Dendritic cell treated with granulocyte-macrophage colony-stimulating factor and Interleukin-4, amounts not matched to agents 40 ng/mL and 50 ng/mL, for 4 days (primary cell): ENCODE measurements around the gene SLC12A6.
A peak's percentile ranks its signal among the peaks of the same experiment; 100 is the strongest.
"Not testable (repeated sequence)": the region's sequence is repeated elsewhere in the genome, so short reads cannot be mapped to it uniquely, and the experiment has no call there.

Experiments used
- H3K27ac Mint-ChIP-seq: one replicate; pipeline ENCODE4 v1.8.0; 2022; ENCODE audit warnings: mild to moderate bottlenecking, mixed read lengths
- H3K27me3 Mint-ChIP-seq: one replicate; pipeline ENCODE4 v1.8.0; 2022; ENCODE audit warnings: mild to moderate bottlenecking, mixed read lengths
- H3K36me3 Mint-ChIP-seq: one replicate; pipeline ENCODE4 v1.8.0; 2022; ENCODE audit warnings: low read depth, mixed read lengths
- H3K4me1 Mint-ChIP-seq: one replicate; pipeline ENCODE4 v1.8.0; 2022; ENCODE audit warnings: low read depth, mixed read lengths
- H3K4me3 Mint-ChIP-seq: one replicate; pipeline ENCODE4 v1.8.0; 2022; ENCODE audit warnings: mild to moderate bottlenecking, moderate library complexity, mixed read lengths
- H3K9me3 Mint-ChIP-seq: one replicate; pipeline ENCODE4 v1.8.0; 2022; ENCODE audit warnings: mixed read lengths
- intact Hi-C: fragments of 100-400 bp; cut with micrococcal nuclease; formaldehyde crosslinking; loops from one replicate; pipeline ENCODE4 v1.15.0; 2022

The SLC12A6 gene

GRCh38 chr15:34209421-34210282, 127.9 kb downstream of the SLC12A6 start, which contains the start of gene KATNBL1:
TSS of gene KATNBL1 (minus strand) at chr15:34210096. CDS start at chr15:34163676, 46,420 bp downstream.
- peak within 1 kb of the TSS; percentile 77 for H3K27ac Mint-ChIP-seq
- no peaks in the 10 kb centered on the region for H3K27me3 Mint-ChIP-seq
- H3K4me3 Mint-ChIP-seq = peak within 1 kb of the TSS; percentile 79
- no peaks in the 10 kb centered on the region for H3K9me3 Mint-ChIP-seq
- intact Hi-C loops = loop anchor here (1.0 to 2.0 kb wide), 3 partner anchors 15 to 147 kb away; partner anchors contain the start of gene EMC4
- peaks cover 14% of the 10 kb centered on the region for H3K36me3 Mint-ChIP-seq
- H3K4me1 Mint-ChIP-seq = peaks cover 24% of the 10 kb centered on the region

- intact Hi-C loops = no loop called here
- peaks cover 24% of the 10 kb centered on the region for H3K4me1 Mint-ChIP-seq
Observed at GRCh38 chr15:34206011-34206410, 131.6 kb downstream of the SLC12A6 start.

DNA sequence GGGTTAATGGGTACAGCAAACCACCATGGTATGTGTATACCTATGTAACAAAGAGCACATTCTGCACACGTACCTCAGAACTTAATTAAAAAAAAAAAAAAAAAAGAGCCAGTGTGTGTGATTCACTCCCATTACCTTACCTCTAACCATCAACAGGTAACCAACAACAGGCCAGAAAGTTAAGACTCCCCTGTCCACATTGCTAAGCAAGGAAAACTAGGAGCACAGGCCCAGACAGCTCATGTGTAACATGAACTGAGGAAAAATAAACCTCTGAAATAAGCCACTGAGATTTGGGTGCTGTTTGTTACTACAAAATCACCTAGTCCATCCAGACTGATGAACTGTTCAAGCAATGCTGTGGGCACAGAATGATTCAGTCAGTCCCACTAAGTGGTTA, 133.6 kb downstream of the SLC12A6 start:
- Mint-ChIP-seq H3K27ac (no peak overlapping the region), H3K9me3 (peaks cover 17% of the 10 kb centered on the region), H3K27me3 (no peaks in the 10 kb centered on the region), H3K36me3 (peaks cover 44% of the 10 kb centered on the region), H3K4me3 (no peak overlapping the region), H3K4me1 (peaks cover 24% of the 10 kb centered on the region)
- intact Hi-C loops = no loop called here

More at GRCh38 chr15:34206011-34206410, 131.6 kb downstream of the SLC12A6 start:
- Mint-ChIP-seq H3K27ac (no peak overlapping the region), H3K27me3 (no peaks in the 10 kb centered on the region), H3K36me3 (peaks cover 25% of the 10 kb centered on the region), H3K4me3 (no peak overlapping the region), H3K9me3 (peaks cover under 1% of the 10 kb centered on the region)

- Mint-ChIP-seq H3K27me3 (no peaks in the 10 kb centered on the region), H3K4me3 (no peak overlapping the region), H3K27ac (no peak overlapping the region), H3K36me3 (peaks cover 44% of the 10 kb centered on the region), H3K4me1 (peaks cover 18% of the 10 kb centered on the region), H3K9me3 (peaks cover 17% of the 10 kb centered on the region)
- intact Hi-C loops = no loop called here
Observed at GRCh38 chr15:34203305-34203704, 134.3 kb downstream of the SLC12A6 start.

DNA sequence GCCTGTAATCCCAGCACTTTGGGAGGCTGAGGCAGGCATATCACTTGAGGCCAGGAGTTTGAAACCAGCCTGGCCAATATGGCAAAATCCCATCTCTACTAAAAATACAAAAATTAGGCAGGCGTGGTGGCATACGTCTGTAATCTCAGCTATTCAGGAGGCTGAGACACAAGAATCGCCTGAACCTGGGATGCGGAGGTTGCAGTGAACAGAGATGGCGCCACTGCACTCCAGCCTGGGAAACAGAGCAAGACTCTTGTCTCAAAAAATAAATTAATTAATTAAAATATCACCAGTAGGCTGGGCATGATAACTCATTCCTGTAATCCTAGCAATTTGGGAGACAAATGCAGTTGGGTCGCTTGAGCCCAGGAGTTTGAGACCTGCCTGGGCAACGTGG, 144.3 kb downstream of the SLC12A6 start:
- intact Hi-C loops, H3K27ac Mint-ChIP-seq, H3K4me3 Mint-ChIP-seq, H3K9me3 Mint-ChIP-seq, H3K27me3 Mint-ChIP-seq: not testable (repeated sequence)
- Mint-ChIP-seq H3K4me1 (peaks cover 17% of the 10 kb centered on the region), H3K36me3 (peaks cover 13% of the 10 kb centered on the region)

GRCh38 chr15:34188711-34189110, 148.9 kb downstream of the SLC12A6 start:
- Mint-ChIP-seq H3K36me3 (peaks cover 30% of the 10 kb centered on the region), H3K27me3 (no peaks in the 10 kb centered on the region), H3K27ac (peak overlapping the region; percentile 34), H3K9me3 (peaks cover 16% of the 10 kb centered on the region), H3K4me1 (peaks cover 46% of the 10 kb centered on the region), H3K4me3 (no peak overlapping the region)
- intact Hi-C loops = no loop called here

DNA sequence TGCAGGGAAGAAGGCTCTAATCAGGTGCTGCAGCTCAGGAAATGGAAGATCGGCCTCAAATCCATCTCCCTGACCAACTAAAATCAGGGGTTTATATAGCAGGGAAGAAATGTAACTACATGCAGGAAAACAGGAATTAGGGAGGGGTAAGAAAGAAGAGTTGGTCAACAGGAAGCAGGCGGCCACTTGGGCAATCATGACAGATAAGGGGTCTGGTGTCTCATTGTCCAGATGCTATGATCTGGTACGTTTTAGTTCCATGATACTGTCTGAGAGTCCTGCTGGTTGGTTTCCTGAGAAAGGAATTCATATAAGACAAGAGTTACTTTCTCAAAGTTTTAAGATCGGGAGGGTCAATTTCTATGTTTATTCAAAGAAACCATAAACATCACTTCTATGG, 151.9 kb downstream of the SLC12A6 start:
- Mint-ChIP-seq H3K9me3 (peaks cover 16% of the 10 kb centered on the region), H3K36me3 (peaks cover 36% of the 10 kb centered on the region), H3K4me3 (no peak overlapping the region), H3K27me3 (no peaks in the 10 kb centered on the region), H3K4me1 (peaks cover 57% of the 10 kb centered on the region), H3K27ac (no peak overlapping the region)
- intact Hi-C loops = no loop called here

DNA sequence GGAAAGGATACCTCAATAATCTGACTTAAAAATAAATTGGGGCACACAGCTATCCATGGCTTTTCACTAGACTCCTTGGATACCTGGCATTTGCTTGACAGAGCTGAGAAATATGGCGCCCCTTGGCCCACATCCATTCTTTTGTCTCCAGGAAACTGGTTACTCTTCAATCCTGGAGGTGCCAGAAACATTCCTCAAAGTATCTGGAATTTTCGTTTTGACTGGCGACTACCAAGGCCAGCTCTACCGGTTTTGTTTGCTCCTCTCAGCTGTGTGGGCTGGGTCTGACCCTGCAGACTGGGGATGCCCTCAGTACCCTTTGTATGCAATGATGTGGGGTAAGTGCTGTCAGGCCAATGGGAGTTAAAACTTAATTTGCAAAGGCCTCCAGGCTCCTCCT, 154.6 kb downstream of the SLC12A6 start:
- Mint-ChIP-seq H3K27me3 (no peaks in the 10 kb centered on the region), H3K36me3 (peaks cover 54% of the 10 kb centered on the region), H3K9me3 (peaks cover 16% of the 10 kb centered on the region), H3K4me1 (peaks cover 46% of the 10 kb centered on the region), H3K27ac (no peak overlapping the region), H3K4me3 (no peak overlapping the region)
- intact Hi-C loops = no loop called here
